Endothelial cell of umbilical vein (primary cell): ENCODE results near the gene APOO. TPM values are rescaled to one million over a fixed set of nuclear protein-coding genes. Genes with fewer than 3 reads are reported as not detected.

ENCODE experiments used
- BruUV-seq: library from RNA; stranded (reverse); fragments of 400-500 nt; replicated peaks from 2 replicates; lab custom pipeline; 2021; lab: Mats Ljungman, UMichigan
- CTCF ChIA-PET: fragments of 300-600, 350-600 bp; sonication (Branson Sonifier 250); formaldehyde crosslinking; loops from one replicate; lab custom pipeline; 2021; ENCODE audit warnings: antibody characterized with exemption, inconsistent platforms; lab: Charles Lee
- POLR2A ChIA-PET: fragments of 300-600, 350-600 bp; sonication (Branson Sonifier 250); formaldehyde crosslinking; loops from one replicate; lab custom pipeline; 2021; ENCODE audit warnings: antibody characterized with exemption, inconsistent platforms; lab: Charles Lee
- DNase-seq: peaks from one replicate; pipeline ENCODE4 v3.0.0-alpha.2; 2011; ENCODE audit warnings: low read depth, low spot score
- FAIRE-seq: peaks from 2 replicates; lab custom pipeline; 2011; peaks lifted over from hg19 to GRCh38; lab: Jason Lieb, UNC
- H2AFZ ChIP-seq: 2 replicates; pipeline ENCODE4 v1.6.0; 2012; ENCODE audit warnings: low read depth, low read length, control low read depth, inconsistent platforms
- H3K27ac ChIP-seq: 2 replicates; pipeline ENCODE4 v1.5.1; 2011; ENCODE audit warnings: low read depth, mild to moderate bottlenecking, control low read depth, low read length, moderate library complexity; ENCODE audit not compliant: insufficient read depth
- H3K27me3 ChIP-seq, 2 experiments: 2 replicates each; pipeline versions ENCODE4 v1.6.0 to v1.6.1; 2011; ENCODE audit warnings: low read length in 2 of 2, mixed read lengths in 1 of 2; ENCODE audit not compliant: control insufficient read depth in 2 of 2, insufficient read depth in 2 of 2
- H3K36me3 ChIP-seq, 2 experiments: 2 replicates in 1 of 2; 3 replicates in 1 of 2; pipeline ENCODE4 v1.5.1; 2011; ENCODE audit warnings: low read length in 2 of 2, mild to moderate bottlenecking in 1 of 2, moderate library complexity in 1 of 2; ENCODE audit not compliant: control insufficient read depth in 2 of 2, insufficient read depth in 2 of 2; ENCODE audit errors: extremely low read depth in 1 of 2
- H3K4me1 ChIP-seq: 3 replicates; pipeline ENCODE4 v1.5.1; 2011; ENCODE audit warnings: mild to moderate bottlenecking, low read length; ENCODE audit not compliant: control insufficient read depth, insufficient read depth; ENCODE audit errors: extremely low read depth
- H3K4me2 ChIP-seq: 2 replicates; pipeline ENCODE4 v1.6.1; 2011; ENCODE audit warnings: low read length, control low read depth, mixed read lengths; ENCODE audit not compliant: insufficient read depth
- H3K4me3 ChIP-seq, 3 experiments: fragments of 200-600 bp in 1 of 3; sonication (generic), shearing (Covaris generic) in 1 of 3; replicated peaks in 1 of 3; 2 replicates each; pipeline ENCODE4 v1.5.1; 2011 to 2016; ENCODE audit warnings: control low read depth in 3 of 3, low read length in 3 of 3, mild to moderate bottlenecking in 2 of 3, inconsistent platforms in 1 of 3, low read depth in 1 of 3, moderate library complexity in 1 of 3; ENCODE audit not compliant: insufficient read depth in 1 of 3
- H3K79me2 ChIP-seq: 2 replicates; pipeline ENCODE4 v1.6.0; 2012; ENCODE audit warnings: low read length, inconsistent platforms; ENCODE audit not compliant: control insufficient read depth, insufficient read depth
- H3K9ac ChIP-seq: replicated peaks from 2 replicates; pipeline ENCODE3; 2011; ENCODE audit warnings: low read length, control low read depth; ENCODE audit not compliant: insufficient read depth; ENCODE audit errors: extremely low read depth
- H3K9me1 ChIP-seq: replicated peaks from 3 replicates; pipeline ENCODE4 v1.6.0; 2011; ENCODE audit warnings: mild to moderate bottlenecking, low read length; ENCODE audit not compliant: control insufficient read depth, insufficient read depth; ENCODE audit errors: extremely low read depth
- H3K9me3 ChIP-seq: replicated peaks from 2 replicates; pipeline ENCODE4 v1.5.1; 2012; ENCODE audit warnings: low read length, inconsistent platforms; ENCODE audit not compliant: control insufficient read depth, insufficient read depth
- H4K20me1 ChIP-seq: replicated peaks from 2 replicates; pipeline ENCODE3; 2011; ENCODE audit warnings: mild to moderate bottlenecking, low read length; ENCODE audit not compliant: control insufficient read depth, insufficient read depth; ENCODE audit errors: extremely low read depth
- EZH2 ChIP-seq: IDR thresholded peaks from 2 replicates; pipeline ENCODE4 v1.6.1; 2012; ENCODE audit warnings: borderline replicate concordance, low read depth, mild to moderate bottlenecking, moderate library complexity, low read length, inconsistent platforms; ENCODE audit not compliant: severe bottlenecking
- FOS ChIP-seq: IDR thresholded peaks from 2 replicates; pipeline ENCODE4 v1.6.1; 2011; ENCODE audit warnings: mild to moderate bottlenecking, low read length, moderate library complexity, borderline replicate concordance; ENCODE audit not compliant: insufficient read depth
- GATA2 ChIP-seq: IDR thresholded peaks from 2 replicates; pipeline ENCODE4 v1.7.0; 2011; ENCODE audit warnings: low read depth, mild to moderate bottlenecking, moderate library complexity, mixed read lengths, low read length; ENCODE audit not compliant: insufficient read length, insufficient read depth
- JUN ChIP-seq: IDR thresholded peaks from 2 replicates; pipeline ENCODE4 v1.6.1; 2011; ENCODE audit warnings: borderline replicate concordance, low read depth; ENCODE audit not compliant: insufficient read length, insufficient read depth
- MYC ChIP-seq: IDR thresholded peaks from one replicate; pipeline ENCODE4 v1.6.1; 2011; ENCODE audit warnings: mild to moderate bottlenecking, low read depth, low read length
- POLR2A ChIP-seq: IDR thresholded peaks from 2 replicates; pipeline ENCODE4 v1.6.1; 2012; ENCODE audit warnings: low read depth, mild to moderate bottlenecking, control low read depth, low read length
- POLR2AphosphoS5 ChIP-seq: IDR thresholded peaks from 2 replicates; pipeline ENCODE4 v1.6.1; 2012; ENCODE audit warnings: low read depth, mild to moderate bottlenecking, control low read depth, low read length, moderate library complexity; ENCODE audit not compliant: insufficient read depth
- dilution Hi-C: fragments of 300-500 bp; cut with MboI; formaldehyde crosslinking; loops from one replicate; pipeline ENCODE4 v1.15.0; 2019; ENCODE audit warnings: low sequenced_read_pairs; ENCODE audit not compliant: extremely low pct_ligation_motif_present
- intact Hi-C: fragments of 100-400 bp; cut with micrococcal nuclease; formaldehyde crosslinking; loops from one replicate; pipeline ENCODE4 v1.10.0; 2022
- polyA plus RNA-seq, 4 experiments: library from polyadenylated mRNA; depleted of rRNA in 3 of 4; stranded (reverse) in 3 of 4; unstranded in 1 of 4; fragments of >200 nt; gene quantifications; 2 replicates each; pipeline versions ENCODE4 v1.2.1 to v1.2.3, GENCODE V29; 2011 to 2012; ENCODE audit warnings: missing spikeins in 1 of 4
- total RNA-seq: library from RNA; stranded (reverse); gene quantifications from 2 replicates; pipeline ENCODE4 v1.2.3, GENCODE V29; 2021
- TF ChIP-seq, protein P1 (sequence below), 2 donors: IDR thresholded peaks; 1 replicate in 1 of 2; 2 replicates in 1 of 2; pipeline ENCODE4 v1.5.1; 2011; ENCODE audit warnings: low read length in 2 of 2, mild to moderate bottlenecking in 2 of 2, moderate library complexity in 2 of 2, control low read depth in 1 of 2, inconsistent platforms in 1 of 2, low read depth in 1 of 2; ENCODE audit not compliant: insufficient read depth in 1 of 2; ENCODE audit errors: extremely low read depth in 1 of 2
- TF ChIP-seq, protein P2 (sequence below): IDR thresholded peaks from 2 replicates; pipeline ENCODE4 v1.6.1; 2011; ENCODE audit not compliant: insufficient read depth, insufficient read length

The APOO gene
- total and polyA plus RNA-seq, 2 donors (not counting 3 experiments of a cell fraction or from before 2014, with no cell fraction given) = 9.8 to 24.3 TPM

DNA sequence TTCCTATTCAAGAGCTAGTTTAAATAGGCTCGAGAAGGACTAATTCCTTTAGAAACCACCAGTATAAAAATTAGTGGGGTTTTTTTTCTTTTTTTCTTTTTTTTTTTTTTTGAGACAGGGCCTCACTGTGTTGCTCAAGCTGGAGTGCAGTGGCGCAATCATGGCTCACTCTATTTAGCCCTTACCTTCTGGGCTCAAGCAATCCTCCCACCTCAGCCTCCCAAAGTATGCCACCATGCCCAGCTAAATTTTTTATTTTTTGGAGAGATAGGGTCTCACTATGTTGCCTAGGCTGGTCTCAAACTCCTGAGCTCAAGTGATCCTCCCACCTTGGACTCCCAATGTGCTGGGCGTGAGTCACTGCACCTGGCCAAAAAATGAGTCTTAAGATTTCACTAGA, 52.8 kb downstream of the APOO start:
- no peak overlapping the region for H3K4me2 ChIP-seq
- no TSS peak for BruUV-seq
- H3K9me1 ChIP-seq = no peaks in the 10 kb centered on the region
- no peaks in the 10 kb centered on the region for H3K9me3 ChIP-seq
- no peak overlapping the region for H2AFZ ChIP-seq
- H3K4me3 ChIP-seq = no peak overlapping the region
- no peaks in the 10 kb centered on the region for H3K79me2 ChIP-seq
- dilution Hi-C loops = no loop called here
- H3K36me3 ChIP-seq = no peaks in the 10 kb centered on the region
- H3K4me1 ChIP-seq = no peaks in the 10 kb centered on the region
- POLR2A ChIA-PET = interaction anchor here (0.6 kb wide), 1 partner anchor 155 kb away, joined by 3 read pairs; no protein-coding TSS in a partner anchor
- H4K20me1 ChIP-seq = no peaks in the 10 kb centered on the region
- intact Hi-C loops = no loop called here
- DNase-seq (no peak), FAIRE-seq (no peak)
- H3K9ac ChIP-seq = no peak overlapping the region
- CTCF ChIA-PET = interaction anchor here (1.1 to 1.2 kb wide), 2 partner anchors 20 to 68 kb away, joined by 3 read pairs; no protein-coding TSS in a partner anchor
- H3K27me3 ChIP-seq = no peaks in the 10 kb centered on the region
- TF ChIP-seq MYC (no peak), GATA2 (no peak), FOS (no peak), EZH2 (no peak), POLR2A (no peak), JUN (no peak), POLR2AphosphoS5 (no peak)
- TF ChIP-seq, protein P1, sequence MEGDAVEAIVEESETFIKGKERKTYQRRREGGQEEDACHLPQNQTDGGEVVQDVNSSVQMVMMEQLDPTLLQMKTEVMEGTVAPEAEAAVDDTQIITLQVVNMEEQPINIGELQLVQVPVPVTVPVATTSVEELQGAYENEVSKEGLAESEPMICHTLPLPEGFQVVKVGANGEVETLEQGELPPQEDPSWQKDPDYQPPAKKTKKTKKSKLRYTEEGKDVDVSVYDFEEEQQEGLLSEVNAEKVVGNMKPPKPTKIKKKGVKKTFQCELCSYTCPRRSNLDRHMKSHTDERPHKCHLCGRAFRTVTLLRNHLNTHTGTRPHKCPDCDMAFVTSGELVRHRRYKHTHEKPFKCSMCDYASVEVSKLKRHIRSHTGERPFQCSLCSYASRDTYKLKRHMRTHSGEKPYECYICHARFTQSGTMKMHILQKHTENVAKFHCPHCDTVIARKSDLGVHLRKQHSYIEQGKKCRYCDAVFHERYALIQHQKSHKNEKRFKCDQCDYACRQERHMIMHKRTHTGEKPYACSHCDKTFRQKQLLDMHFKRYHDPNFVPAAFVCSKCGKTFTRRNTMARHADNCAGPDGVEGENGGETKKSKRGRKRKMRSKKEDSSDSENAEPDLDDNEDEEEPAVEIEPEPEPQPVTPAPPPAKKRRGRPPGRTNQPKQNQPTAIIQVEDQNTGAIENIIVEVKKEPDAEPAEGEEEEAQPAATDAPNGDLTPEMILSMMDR (IDR thresholded peaks at IDR 0.05; ENCODE audit: extremely low read depth in 1 of 2, insufficient read depth in 1 of 2, low read depth in 1 of 2, low read length in 2 of 2) = no peak
- TF ChIP-seq, protein P2, sequence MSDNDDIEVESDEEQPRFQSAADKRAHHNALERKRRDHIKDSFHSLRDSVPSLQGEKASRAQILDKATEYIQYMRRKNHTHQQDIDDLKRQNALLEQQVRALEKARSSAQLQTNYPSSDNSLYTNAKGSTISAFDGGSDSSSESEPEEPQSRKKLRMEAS = no peak
- no peak overlapping the region for H3K27ac ChIP-seq
